NCI-H510A treated with DMSO at 0.1 percent for 48 hours (cell line): ENCODE measurements around the gene TBKBP1.

Source experiments
- DNase-seq: peaks from one replicate; lab custom pipeline; 2025; lab: John Stamatoyannopoulos, UW

The TBKBP1 gene

DNA sequence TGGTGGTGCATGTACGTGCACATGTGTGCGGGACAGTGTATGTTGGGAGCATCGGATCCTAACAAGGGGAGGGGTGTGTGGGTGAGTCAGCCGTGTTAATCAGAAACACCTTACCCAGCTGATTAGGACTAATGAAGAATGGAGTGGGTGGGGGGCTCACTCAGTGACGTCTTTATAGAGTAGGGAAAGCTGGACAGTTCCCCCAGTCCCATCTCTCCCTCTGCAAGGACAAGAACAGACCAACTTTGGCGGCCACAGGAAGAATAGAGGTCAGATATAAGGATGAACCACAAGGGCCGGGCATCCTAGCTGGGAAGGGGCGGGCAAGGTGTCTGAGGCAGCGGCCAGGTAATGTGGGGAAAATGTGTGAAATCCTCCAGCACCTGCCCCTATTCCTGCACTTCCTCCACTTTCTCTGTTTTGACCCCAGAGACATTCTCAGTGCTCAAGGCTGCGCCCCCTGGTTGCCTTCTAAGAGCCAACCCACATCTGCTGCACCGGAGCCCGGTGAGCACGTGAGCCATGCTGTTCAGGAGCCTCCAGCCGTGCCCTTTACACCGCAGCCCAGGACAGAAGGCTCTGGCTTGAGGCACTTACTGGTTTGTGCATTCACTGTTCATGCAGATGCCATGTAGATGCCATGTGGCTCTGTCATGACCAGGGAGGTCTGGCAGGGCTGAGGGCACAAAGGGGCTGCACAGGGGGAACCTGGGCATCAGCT lies 20.2 kb downstream of the TBKBP1 start:
- DNase-seq: no peak

DNA sequence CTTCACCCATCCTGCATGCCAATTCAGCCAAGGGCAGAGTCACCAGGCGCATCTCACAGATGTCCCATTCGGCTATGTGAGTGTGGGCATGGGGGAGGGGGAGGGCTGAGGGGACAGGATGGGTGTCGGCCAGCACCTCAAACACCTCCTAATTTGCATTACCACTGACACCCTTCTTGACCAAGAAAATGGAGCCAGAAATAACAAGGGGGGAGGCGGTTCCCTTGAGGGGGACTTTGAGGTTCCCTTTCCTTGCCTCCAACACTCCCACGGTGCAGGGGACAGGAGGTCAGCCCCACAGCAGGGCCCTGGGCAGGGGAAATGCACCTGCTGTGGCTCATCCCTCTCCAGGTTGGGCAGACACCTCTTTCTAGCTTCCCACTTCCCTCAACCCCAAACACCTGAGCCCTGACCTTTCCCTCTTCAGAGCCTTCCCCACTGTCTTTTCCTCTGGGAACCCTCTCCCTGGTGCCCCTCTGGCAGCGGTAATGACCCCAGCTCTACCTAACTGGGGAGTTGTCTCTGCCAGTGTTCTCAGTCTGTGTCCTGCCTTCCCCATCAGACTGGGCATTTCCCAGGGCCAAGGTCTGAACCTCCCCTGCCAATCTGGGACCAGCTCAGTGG lies 20.9 kb downstream of the TBKBP1 start:
- DNase-seq: no peak

GRCh38 chr17:47715669-47716325 lies 21.8 kb downstream of the TBKBP1 start:
- no peak for DNase-seq

- no peak for DNase-seq
Measured at GRCh38 chr17:47716375-47716774, 22.4 kb downstream of the TBKBP1 start.

GRCh38 chr17:47717261-47717697 lies 23.3 kb downstream of the TBKBP1 start:
- DNase-seq: no peak

DNA sequence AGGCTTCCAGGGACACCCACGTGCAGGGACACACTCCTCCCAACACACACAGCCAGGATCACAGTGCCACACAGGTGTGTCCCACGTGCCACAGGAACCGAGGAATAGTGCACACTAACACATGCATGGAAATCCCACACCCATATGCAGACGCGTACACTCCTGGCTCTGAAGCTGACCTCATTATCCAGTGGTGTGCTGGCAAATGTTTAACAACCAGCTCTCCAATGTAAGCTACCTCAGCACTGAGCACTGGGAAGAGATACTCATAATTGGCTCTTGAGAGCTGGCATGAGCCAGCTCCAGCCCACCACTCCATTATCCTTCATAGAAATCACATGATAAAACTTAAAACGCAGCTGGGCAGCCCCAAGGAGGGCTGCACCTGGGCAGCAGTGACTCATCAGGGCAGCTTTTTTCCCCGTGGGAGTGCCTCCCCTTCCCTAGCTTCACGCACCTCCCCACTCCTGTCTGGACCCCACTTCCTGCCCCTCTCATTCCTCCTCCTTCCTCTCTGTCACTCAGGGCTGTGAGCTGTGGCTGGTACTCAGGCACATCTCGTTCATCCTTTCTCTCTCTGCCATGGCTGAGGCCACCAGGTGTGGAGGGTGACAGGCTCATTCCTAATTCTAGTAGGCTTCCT lies 24.1 kb downstream of the TBKBP1 start:
- no peak for DNase-seq

DNA sequence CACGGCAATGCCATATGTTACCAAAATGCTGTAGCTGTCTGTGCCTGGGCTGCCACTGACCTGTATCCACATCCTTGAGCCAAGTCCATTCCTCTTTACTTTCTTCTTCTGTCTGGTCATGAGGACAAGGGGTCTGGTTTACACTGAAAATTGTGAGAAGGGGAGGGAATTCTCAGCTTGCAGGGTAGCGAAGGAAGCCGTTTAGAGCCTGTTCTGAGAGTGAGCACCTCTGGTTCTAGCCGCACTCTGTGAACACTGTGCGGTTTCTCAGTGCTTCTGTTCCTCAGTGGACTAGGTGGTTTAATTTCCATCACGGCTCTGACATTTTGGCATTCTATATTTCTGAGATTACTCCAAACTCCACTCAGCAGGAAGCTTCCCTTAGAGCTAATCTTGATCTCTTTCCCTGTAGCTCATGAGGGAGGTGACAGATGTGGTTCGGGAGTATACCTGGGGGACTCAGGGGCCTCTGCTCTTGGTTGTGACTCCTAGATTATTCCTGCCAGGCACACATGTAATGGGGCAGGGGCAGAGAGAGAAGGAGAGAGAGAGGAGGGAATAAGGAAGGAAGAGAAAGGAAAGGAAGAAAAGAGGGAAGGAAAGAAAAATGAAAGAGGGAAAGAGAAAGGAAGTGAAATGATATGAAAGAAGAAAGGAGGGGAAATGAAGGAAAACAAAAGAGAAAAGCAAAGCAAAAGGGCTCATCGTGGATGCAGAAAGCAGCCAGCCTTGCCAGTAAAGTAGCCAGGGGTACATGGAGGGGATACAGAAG lies 24.9 kb downstream of the TBKBP1 start:
- no peak for DNase-seq

GRCh38 chr17:47719411-47720152 lies 25.6 kb downstream of the TBKBP1 start:
- DNase-seq: no peak

DNA sequence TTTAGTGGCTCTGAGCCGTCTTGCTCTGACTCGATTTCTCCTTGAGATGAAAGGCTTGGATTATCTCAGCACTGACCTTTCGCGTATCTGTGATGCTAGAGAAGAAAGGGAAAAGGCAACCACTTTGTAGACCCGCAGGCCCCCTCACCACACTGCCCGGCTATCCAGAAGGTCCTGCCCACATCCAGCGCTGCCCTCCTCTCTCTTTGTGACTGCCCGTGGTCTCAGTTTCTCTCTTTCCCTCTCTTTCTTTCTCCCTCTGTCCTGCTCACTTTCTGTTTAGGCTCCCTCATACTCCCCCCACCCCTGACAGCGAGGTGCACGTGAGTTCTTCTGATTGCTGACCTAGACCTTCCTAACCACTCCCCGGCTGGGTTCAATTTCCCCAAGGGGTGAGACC lies 26.2 kb downstream of the TBKBP1 start:
- no peak for DNase-seq

- DNase-seq: no peak
Measured at GRCh38 chr17:47720754-47721533, 27.0 kb downstream of the TBKBP1 start.

- no peak for DNase-seq
Measured at GRCh38 chr17:47721725-47722124, 27.8 kb downstream of the TBKBP1 start.

- no peak for DNase-seq
Measured at GRCh38 chr17:47724705-47725104, 30.7 kb downstream of the TBKBP1 start.

DNA sequence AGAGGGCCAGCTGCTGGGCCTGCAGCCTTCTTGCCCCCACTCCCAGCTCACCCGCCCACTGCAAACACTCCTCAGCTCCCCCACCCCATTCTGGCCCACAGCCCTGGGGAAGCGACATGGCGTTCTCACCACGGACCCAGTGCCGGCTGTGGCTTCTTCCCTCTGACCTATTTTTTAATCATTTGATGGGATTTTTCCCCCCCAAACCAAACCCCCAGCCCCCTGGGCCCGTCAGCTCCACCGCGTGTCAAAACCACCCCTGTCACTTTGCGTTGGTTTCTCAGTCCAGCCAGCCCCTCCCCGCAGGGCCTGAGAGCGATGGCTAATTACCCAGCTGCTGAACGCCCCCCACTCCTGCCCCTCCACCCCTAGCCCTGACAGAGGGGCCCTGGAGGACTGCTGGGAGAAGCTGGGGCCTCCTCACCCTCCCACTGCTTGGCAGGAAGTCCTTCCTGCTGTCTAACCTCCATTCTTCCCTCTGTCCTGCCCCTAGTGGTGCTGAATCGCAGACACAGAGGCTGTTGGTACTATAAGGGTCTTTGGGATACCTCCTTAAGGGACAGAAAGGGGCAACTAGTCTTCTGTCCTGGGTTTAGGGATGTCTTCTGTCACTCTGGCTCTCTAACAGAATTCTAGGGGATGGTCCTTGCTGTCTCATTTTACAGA lies 31.6 kb downstream of the TBKBP1 start:
- DNase-seq: no peak

DNA sequence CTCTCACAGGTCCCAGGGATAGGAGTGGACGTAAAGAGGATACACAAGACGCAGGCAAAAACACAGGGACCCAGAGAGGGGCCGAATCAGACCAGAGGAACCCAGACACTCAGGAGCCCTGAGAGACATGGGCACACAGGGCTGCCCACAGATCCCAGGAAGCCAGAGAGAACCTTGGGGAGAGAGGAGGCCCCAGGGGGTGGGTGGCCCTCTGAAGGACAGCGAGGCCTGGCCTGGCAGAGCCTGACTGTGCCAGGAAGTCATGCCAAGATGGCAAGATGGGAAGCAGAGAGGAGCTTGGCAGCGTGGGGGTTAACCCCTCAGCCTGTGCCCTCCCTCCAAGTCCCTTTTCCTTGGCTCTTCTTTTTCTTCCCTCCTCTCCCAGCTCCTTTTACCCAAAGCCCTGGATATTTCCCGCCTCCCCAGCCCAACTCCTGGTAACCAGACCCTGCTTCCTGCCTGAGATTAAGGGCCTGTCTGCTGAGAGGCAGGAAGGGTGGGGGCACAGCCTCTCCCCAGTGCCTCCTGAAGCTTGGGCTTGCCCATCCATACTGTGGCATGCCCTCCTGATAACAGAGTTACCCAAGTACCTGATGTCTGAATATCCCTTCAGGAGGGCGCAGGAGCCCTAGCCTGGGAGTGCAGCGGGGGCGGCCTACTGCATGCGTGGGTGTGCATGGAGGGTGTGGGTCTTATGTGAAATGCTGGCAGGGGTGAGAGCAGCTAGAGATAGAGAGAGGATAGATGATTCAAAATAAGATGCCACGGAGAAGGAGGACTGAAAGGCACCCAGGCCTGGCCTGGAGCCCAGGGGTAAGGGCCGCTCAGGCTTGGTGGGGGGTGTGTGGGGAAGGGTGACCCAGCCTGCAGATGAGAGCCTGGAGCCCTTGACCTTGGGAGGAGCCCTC lies 33.1 kb downstream of the TBKBP1 start:
- DNase-seq: peak; percentile 9

DNA sequence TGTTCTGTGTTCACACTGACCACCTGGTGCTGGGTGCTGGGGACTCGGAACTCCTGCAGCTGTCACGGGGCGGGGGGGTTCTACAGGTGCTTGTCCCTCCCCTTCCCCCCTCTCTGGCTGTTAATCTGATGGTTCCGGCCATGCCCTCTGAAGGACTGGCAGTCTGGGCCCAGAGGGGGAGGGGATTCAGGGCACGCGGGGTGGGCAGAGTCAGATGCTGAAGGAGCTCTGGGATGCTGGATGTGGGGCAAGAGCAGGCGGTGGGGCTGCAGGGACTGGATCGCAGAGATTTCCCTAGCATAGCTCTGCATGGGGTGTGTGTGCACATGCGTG lies 33.7 kb downstream of the TBKBP1 start:
- DNase-seq: no peak

DNA sequence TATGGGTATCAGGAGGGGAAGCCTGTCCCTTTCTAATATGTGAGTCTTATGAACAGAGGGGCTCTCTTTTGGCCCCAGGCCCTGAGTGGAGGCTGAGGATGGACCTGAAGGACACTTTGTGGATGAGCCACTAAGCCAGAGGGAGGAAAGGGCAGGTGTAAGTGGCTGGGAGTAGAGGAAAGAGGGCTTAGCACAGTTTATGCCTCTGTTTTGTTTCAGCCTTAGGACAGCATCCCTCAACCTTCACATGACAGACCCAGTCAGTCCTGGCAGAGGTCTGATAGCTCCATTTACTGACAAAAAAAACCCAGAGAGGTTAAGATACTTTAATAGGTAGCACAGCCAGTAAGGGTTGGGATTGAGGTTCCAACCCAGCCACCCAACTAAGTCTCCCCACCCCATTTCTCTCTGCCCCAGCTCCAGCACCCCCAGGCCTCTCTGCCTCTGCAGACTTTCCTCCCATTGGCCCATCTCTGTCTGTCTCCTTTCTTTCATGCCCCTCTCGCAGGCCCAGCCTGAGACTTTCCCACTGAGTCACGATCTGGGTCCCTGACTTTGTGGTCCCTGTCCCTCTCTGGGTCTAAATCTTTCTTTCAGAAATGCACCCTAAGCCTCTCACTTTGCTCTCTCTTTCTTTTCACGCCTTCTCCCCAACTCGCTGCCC lies 34.4 kb downstream of the TBKBP1 start:
- no peak for DNase-seq

- no peak for DNase-seq
Measured at GRCh38 chr17:47729476-47729875, 35.5 kb downstream of the TBKBP1 start.

GRCh38 chr17:47730681-47731080 lies 36.7 kb downstream of the TBKBP1 start:
- DNase-seq: no peak
